Mucosa of descending colon (tissue), 3 donors: ENCODE measurements around the gene FOXL3. TPM values are rescaled to one million over a fixed set of nuclear protein-coding genes. Genes with fewer than 3 reads are reported as not detected.
"Not testable (repeated sequence)": the region's sequence is repeated elsewhere in the genome, so short reads cannot be mapped to it uniquely, and the experiment has no call there.

Source experiments
- ATAC-seq: fragments of 200-7000 bp; cut with Tn5 transposase; one replicate; pipeline ENCODE4 v1.9.1; 2020; ENCODE audit warnings: mild to moderate bottlenecking, moderate library complexity
- DNase-seq, 3 donors: peaks; one replicate each; pipeline ENCODE4 v3.0.0-alpha.2; 2020
- H3K36me3 ChIP-seq: fragments of 200-600 bp; one replicate; pipeline ENCODE4 v1.8.0; 2021; ENCODE audit warnings: low read depth, mild to moderate bottlenecking
- H3K4me1 ChIP-seq: fragments of 200-600 bp; one replicate; pipeline ENCODE4 v1.8.0; 2021; ENCODE audit warnings: low read depth, mild to moderate bottlenecking
- H3K4me3 ChIP-seq: fragments of 200-600 bp; one replicate; pipeline ENCODE4 v1.8.0; 2021; ENCODE audit warnings: mild to moderate bottlenecking
- H3K9me3 ChIP-seq: fragments of 200-600 bp; one replicate; pipeline ENCODE4 v1.8.0; 2021; ENCODE audit warnings: mild to moderate bottlenecking
- intact Hi-C, 2 donors: fragments of 100-400 bp; cut with DNase I in 1 of 2; cut with micrococcal nuclease in 1 of 2; formaldehyde crosslinking; loops; one replicate each; pipeline versions ENCODE4 v1.11.0 to v1.11.1; 2022; cut with DNase I, micrococcal nuclease
- total RNA-seq, 3 donors: library from RNA; stranded (reverse); fragmentation: NEBNext Ultra II Directional in 2 of 3; extraction: Animal tissue kit (Norgen Biotek cat#: 25700) in 2 of 3; gene quantifications; one replicate each; pipeline versions ENCODE4 v1.2.1 to v1.2.4, GENCODE V29; 2021 to 2023
- TF ChIP-seq, protein P1 (sequence below): fragments of 200-600 bp; IDR thresholded peaks from one replicate; pipeline ENCODE4 v1.8.0; 2022; ENCODE audit warnings: antibody characterized with exemption, mild to moderate bottlenecking
- donor health status: DM: no; HTN: no; CAD: no; lungs with moderate emphysema.
- donor health status: DM: no; HTN: no; CAD: no.
- donor health status: DM: no; HTN: yes; CAD: no.

FOXL3 gene
- total RNA-seq, 3 donors from 2014 or later = 0.43 TPM; not detected in 2

DNA sequence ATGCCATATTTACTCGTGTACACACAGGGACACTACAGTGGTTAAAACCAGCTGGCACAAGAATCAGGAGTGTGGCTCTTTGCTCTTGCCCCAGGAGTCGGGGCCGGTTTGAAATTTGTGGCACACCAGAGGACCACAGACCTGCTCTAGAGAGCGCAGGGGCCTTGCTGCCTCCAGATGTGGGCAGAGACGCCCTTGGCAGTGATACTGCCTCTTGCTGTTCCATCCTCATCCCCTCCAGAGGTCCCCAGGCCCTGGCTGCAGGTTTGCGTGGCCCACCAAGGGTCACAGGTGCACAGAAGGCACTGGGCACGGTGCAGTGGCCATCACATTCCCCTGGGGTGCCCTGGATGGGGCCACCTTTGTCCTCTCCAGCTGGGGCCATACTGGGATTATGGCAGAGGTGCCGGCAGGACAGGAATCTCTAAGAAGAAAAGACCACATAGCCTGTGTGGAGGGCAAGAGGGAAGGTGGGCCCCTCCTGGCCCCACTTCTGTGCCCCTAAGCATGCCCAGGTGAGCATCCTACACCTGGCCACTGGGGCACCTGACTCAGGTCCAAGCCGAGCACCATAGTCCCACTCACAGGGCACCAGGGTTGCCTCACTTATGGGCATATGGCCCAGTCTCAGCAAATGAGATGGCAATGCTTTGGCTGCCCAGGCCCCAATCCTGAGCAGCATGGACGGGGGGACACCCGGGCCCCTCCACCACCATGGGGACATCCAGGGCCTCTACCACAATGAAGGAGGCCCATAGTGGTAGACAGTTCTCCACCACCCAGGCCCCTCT is 45.6 kb downstream of the FOXL3 start:
- peaks cover 27% of the 10 kb centered on the region for H3K4me1 ChIP-seq
- no peak overlapping the region for H3K4me3 ChIP-seq
- no peaks in the 10 kb centered on the region for H3K36me3 ChIP-seq
- TF ChIP-seq, protein P1, sequence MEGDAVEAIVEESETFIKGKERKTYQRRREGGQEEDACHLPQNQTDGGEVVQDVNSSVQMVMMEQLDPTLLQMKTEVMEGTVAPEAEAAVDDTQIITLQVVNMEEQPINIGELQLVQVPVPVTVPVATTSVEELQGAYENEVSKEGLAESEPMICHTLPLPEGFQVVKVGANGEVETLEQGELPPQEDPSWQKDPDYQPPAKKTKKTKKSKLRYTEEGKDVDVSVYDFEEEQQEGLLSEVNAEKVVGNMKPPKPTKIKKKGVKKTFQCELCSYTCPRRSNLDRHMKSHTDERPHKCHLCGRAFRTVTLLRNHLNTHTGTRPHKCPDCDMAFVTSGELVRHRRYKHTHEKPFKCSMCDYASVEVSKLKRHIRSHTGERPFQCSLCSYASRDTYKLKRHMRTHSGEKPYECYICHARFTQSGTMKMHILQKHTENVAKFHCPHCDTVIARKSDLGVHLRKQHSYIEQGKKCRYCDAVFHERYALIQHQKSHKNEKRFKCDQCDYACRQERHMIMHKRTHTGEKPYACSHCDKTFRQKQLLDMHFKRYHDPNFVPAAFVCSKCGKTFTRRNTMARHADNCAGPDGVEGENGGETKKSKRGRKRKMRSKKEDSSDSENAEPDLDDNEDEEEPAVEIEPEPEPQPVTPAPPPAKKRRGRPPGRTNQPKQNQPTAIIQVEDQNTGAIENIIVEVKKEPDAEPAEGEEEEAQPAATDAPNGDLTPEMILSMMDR = no peak
- DNase-seq (peak in 2 of 3 donors; percentile 25 to 42), ATAC-seq (no peak)
- intact Hi-C loops = loop anchor here in 1 of 2 donors (10.0 kb wide), 1 partner anchor 169 kb away; no protein-coding TSS in a partner anchor
- H3K9me3 ChIP-seq = no peaks in the 10 kb centered on the region

DNA sequence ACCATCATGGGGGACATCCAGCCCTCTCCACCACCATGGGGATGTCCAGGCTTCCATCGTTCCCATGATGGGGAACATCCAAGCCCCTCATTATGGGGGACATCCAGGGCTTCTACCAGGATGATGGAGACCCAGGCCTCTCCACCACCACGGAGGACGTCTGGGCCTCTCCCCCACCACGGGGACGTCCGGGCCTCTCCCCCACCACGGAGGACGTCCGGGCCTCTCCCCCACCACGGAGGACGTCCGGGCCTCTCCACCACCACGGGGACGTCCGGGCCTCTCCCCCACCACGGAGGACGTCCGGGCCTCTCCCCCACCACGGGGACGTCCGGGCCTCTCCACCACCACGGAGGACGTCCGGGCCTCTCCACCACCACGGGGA is 46.2 kb downstream of the FOXL3 start:
- not testable (repeated sequence) for ATAC-seq
- peaks cover 23% of the 10 kb centered on the region for H3K4me1 ChIP-seq

GRCh38 chr7:336810-337566 is 47.0 kb downstream of the FOXL3 start:
- Histone ChIP-seq H3K36me3 (no peaks in the 10 kb centered on the region), H3K4me1 (peaks cover 28% of the 10 kb centered on the region), H3K4me3 (no peak overlapping the region), H3K9me3 (no peaks in the 10 kb centered on the region)
- intact Hi-C loops = loop anchor here in 1 of 2 donors (10.0 kb wide), 1 partner anchor 168 kb away; no protein-coding TSS in a partner anchor
- TF ChIP-seq, protein P1 = no peak
- DNase-seq (peak in 2 of 3 donors; percentile 20 to 55), ATAC-seq (no peak)

More for the DNA sequence above, 46.2 kb downstream of the FOXL3 start:
- H3K36me3 ChIP-seq, H3K9me3 ChIP-seq, H3K4me3 ChIP-seq: not testable (repeated sequence)
- intact Hi-C loops = loop anchor here in 1 of 2 donors (10.0 kb wide), 1 partner anchor 169 kb away; no protein-coding TSS in a partner anchor
- peak in 1 of 3 donors; percentile 19 for DNase-seq

DNA sequence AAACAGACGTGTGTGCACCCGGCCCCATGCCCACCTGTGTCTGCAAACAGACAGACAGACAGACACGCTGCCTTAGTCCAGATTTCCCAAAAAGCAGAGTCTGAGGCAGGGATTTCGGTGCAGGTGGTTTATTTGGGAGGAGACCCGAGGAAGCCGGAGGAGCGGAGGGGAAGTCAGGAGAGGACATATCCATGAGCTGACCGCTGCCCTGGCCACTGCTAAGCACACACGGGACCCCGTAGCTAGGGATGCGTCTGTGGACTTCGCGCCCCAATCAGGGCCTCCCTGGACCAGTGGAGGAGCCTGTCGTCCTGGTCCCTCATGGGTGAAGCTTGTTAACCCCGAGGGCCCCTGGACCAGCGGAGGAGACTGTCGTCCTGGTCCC is 47.6 kb downstream of the FOXL3 start:
- ATAC-seq (no peak), DNase-seq (peak in 1 of 3 donors; percentile 13)
- TF ChIP-seq, protein P1 = no peak
- Histone ChIP-seq H3K36me3 (no peaks in the 10 kb centered on the region), H3K9me3 (no peaks in the 10 kb centered on the region), H3K4me1 (peaks cover 24% of the 10 kb centered on the region), H3K4me3 (no peak overlapping the region)
- intact Hi-C loops = loop anchor here in 1 of 2 donors (10.0 kb wide), 1 partner anchor 167 kb away; no protein-coding TSS in a partner anchor

DNA sequence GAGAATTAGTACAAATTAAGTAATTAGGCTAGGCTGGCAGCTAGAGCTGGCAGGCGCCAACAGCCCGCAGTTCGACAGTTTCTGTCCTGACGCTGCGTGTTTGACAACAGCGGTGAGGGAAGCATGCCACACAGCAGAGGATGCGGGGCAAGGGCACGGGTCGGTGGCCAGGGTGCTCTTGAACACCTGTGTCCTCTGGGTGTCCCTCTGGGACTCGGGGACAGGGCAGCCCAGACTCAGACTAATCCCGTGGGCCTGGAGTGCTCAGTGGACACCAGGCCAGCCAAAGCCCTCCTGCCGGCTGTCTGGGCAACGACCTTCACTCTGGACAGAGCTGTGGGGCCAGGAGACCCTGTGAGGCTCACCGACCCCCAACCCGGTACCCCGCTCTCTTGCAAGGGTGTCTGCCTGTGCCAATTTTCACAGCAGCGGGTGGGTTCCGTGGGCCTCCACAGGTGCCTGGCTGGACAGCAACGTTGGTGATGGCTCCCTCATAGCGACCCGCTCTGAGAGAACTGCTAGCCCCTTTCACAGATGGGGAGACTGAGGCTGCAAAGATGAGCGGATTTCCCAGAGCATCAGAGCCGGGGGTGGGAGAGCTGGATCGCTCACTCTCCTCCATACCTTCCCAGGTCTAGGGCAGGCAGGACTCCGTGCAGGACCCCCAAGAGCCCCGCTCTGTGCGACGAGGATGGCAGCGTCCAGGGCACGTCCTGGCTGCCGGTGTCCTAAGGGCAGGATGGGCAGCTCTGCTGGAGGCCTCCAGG is 48.5 kb downstream of the FOXL3 start:
- DNase-seq (peak in 2 of 3 donors; percentile 22 to 40), ATAC-seq (no peak)
- Histone ChIP-seq H3K4me3 (no peak overlapping the region), H3K9me3 (no peaks in the 10 kb centered on the region), H3K36me3 (no peaks in the 10 kb centered on the region), H3K4me1 (peaks cover 15% of the 10 kb centered on the region)
- TF ChIP-seq, protein P1 = no peak
- intact Hi-C loops = loop anchor here in 1 of 2 donors (10.0 kb wide), 1 partner anchor 166 kb away; no protein-coding TSS in a partner anchor
